AG09319 (cell line): ENCODE measurements around the gene URB2.

Experiments
- DNase-seq: peaks from one replicate; pipeline ENCODE4 v3.0.0-alpha.2; 2010; ENCODE audit warnings: low read depth; ENCODE audit errors: extremely low read depth
- TF ChIP-seq, protein P1 (sequence below): IDR thresholded peaks from 2 replicates; pipeline ENCODE4 v1.5.1; 2011; ENCODE audit warnings: low read depth, mild to moderate bottlenecking, inconsistent platforms, low read length, moderate library complexity

The URB2 gene

DNA sequence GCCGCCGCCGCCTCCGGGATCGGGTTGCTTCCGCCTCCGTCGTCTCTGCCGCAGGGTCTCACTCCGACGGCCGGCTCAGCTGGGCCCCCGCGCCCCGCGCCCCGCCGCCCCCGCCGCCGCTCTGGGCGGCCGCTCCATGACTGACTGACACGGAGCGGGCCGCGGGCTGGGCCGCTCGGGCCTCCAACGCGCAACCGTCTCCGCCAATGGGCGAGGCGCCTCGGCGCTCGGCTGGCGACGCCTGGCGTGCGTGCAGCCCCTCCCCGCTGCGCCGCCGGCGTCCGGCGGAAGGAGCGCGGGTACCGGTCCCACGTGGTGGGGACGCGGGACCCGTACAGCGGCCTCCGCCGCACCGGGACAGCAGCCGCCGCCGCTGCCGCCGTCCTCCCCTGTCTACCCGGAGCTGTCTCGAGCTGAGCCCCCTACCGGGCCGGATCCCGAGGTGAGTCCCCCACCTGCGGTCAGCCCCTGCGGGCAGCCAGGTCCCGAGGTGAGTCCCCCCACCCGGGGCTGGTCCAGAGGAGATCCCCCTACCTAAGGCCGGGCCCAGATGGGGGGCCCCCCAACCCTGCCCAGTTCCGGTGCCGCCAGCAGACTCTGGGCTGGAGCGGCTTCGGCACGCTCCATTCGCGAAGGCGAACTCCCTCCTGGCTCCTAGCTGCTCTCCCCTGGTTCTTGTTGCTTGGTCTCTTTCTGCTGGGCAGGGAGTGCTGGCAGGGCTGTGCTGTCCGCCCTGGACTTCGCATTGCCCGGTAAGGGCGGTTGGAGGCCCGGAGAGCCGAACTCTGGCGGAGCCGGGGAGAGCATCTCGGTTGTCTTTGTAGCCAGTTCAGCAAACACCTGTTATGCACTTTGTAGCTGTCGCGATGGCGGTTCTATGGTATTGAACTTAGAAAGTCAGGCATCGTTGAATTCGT, at the start of gene URB2, which contains the start of gene TAF5L:
URB2 (plus strand) TSS at position 333 of the 917 bp plus-strand sequence. CDS start 1,387 bp downstream, outside the sequence.
TAF5L (minus strand) TSS at position 208 of the 917 bp plus-strand sequence. CDS start 11,640 bp downstream, outside the sequence.
- TF ChIP-seq, protein P1, sequence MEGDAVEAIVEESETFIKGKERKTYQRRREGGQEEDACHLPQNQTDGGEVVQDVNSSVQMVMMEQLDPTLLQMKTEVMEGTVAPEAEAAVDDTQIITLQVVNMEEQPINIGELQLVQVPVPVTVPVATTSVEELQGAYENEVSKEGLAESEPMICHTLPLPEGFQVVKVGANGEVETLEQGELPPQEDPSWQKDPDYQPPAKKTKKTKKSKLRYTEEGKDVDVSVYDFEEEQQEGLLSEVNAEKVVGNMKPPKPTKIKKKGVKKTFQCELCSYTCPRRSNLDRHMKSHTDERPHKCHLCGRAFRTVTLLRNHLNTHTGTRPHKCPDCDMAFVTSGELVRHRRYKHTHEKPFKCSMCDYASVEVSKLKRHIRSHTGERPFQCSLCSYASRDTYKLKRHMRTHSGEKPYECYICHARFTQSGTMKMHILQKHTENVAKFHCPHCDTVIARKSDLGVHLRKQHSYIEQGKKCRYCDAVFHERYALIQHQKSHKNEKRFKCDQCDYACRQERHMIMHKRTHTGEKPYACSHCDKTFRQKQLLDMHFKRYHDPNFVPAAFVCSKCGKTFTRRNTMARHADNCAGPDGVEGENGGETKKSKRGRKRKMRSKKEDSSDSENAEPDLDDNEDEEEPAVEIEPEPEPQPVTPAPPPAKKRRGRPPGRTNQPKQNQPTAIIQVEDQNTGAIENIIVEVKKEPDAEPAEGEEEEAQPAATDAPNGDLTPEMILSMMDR, result no peak
- DNase-seq, result peak; percentile 72

DNA sequence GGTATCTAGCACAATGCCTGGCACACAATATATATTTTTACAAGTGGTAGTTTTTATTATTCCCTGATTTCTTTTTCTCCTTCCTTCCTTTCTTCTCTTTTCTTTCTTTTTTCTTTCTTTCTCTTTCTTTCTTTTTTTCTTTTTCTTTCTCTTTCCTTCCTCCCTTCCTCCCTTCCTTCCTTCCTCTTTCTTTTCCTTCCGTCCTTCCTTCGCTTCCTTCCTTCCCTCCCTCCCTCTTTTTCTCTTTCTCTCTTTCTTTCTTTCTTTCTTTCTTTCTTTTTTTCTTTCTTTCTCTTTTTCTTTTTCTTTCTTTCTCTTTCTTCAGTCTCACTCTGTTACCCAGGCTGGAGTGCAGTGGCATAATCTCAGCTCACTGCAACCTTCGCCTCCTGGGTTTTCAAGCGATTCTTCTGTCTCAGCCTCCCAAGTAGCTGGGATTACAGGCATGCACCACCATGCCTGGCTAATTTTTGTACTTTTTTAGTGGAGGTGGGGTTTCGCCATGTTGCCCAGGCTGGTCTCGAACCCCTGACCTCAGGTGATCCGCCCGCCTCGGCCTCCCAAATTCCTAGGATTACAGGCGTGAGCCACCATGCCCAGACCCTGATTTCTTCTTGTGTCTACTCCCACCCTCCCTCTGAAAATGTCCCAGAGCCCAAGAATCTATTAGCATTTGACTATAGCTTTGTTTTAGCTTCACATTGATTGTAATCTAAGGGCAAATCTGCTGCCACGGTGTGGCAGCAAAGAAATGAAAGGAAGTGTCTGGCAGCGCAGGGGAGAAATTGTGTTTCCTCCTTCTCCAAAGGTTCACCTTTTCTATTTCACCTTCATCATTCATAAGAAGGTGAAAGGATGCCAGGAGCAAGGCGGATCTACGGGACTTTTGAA, 47.6 kb upstream of the URB2 start:
- TF ChIP-seq, protein P1, result no peak
- DNase-seq, result no peak

DNA sequence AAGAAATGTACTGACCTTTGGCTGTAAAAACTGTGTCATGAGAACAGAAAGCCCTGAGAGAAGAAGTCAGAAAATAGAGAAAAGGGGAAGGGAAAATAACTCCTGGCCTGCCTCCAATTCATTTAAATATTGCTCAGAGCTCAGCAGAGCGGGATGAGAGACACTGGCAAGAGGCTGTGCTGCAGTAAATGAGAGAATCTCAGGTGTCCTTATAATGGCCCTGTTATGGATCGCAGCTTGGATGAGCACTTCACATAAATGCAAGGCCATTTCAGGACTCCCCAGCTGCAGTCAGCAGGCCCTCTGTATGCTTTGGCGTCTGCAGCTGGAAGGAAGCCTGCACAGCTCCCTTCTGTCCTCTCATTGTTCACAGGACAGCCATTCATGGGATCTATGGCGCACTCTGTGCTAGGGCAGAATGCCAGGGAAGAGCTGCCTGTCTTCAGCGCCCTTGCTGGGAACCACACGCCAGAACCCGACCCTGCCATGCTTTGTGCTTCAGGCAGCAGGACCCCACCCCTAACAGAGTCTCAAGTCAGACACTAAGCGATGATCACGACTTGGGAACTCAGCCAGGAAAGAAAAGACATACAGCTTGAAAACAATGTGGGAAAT, 46.9 kb upstream of the URB2 start:
- no peak for DNase-seq
- TF ChIP-seq, protein P1, result no peak

DNA sequence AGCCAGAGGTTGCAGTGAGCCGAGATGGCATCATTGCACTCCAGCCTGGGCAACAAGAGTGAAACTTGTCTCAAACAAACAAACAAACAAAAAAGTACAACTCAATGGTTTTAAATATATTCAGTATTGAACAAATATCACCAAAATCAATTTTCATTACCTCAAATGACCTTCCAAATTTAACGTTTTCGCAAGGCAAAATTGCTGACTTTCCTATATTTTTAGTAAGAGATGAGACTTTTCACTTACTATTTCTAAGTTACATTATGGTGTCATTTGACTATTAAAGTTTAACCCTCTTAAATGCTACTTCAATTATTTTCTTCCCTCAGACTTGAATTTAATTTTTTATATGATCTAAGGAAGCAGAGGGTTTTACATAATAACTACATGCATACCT, 44.6 kb upstream of the URB2 start:
- TF ChIP-seq, protein P1, result no peak
- DNase-seq, result no peak

DNA sequence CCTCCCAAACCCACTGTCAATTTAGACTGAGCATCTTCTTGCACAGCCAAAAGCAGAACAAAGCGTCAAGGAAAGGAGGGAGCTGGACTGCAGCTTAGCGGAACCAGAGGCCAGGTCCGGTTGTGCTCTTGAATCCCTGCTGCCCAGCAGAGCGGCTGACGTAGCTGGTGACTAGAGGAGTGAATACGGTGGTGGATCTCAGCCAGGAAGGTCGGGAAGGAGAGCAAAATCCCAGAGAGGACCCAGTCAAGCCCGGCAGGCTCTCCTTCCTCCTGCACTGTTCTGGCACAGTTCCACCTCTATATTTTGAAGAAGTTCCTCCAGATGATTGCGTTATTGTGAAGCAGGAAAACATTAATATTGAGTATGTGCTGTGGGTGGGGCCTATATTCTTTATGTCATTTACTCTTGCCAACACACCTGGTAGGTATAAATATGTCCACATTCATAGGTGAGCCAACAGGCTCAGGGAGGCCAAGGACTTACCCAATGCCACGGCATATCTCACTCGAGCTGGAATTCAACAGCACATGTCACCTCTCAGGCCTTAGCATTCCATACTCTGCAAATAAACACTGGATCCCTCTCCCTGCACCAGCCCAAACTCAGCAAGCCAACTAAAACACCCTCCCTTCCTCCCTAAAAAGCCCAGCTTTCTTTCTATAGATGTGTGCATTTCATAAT, 43.9 kb upstream of the URB2 start:
- no peak for DNase-seq
- TF ChIP-seq, protein P1, result no peak

DNA sequence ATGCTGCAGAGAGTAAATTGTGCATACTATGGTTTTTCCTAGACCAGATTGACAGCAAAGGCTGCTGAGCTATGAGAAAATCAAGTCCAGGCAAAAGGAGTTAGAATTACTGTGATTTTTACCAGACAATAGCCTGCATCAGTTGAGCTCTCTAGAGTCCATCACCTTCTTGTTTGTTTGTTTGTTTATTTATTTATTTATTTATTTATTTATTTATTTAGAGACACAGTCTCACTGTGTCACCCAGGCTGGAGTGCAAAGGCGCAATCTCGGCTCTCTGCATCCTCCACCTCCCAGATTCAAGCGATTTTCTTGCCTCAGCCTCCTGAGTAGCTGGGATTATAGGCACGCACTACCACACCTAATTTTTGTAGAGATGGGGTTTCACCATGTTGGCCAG, 43.3 kb upstream of the URB2 start:
- TF ChIP-seq, protein P1, result no peak
- no peak for DNase-seq
